Thymus (tissue), 11 donors: ENCODE data around the gene EHD2. TPM values are rescaled to one million over a fixed set of nuclear protein-coding genes. Genes with fewer than 3 reads are reported as not detected.
"Not testable (repeated sequence)": the region's sequence is repeated elsewhere in the genome, so short reads cannot be mapped to it uniquely, and the experiment has no call there.

ENCODE experiments used
- DNase-seq, 9 donors: peaks; one replicate each; pipeline ENCODE4 v3.0.0-alpha.2; 2013; ENCODE audit warnings: low spot score in 9 of 9, low read depth in 6 of 9, missing footprints in 1 of 9
- H3K27ac ChIP-seq, 2 donors: one replicate each; pipeline ENCODE4 v1.5.1; 2013; ENCODE audit warnings: control low read depth in 1 of 2, low read depth in 1 of 2, low read length in 1 of 2, mild to moderate bottlenecking in 1 of 2, moderate library complexity in 1 of 2
- H3K27me3 ChIP-seq, 2 donors: one replicate each; pipeline ENCODE4 v1.5.1; 2013; ENCODE audit warnings: low read length in 1 of 2; ENCODE audit not compliant: control insufficient read depth in 2 of 2, insufficient read depth in 1 of 2
- H3K36me3 ChIP-seq, 2 donors: one replicate each; pipeline ENCODE4 v1.5.1; 2013; ENCODE audit warnings: low read length in 1 of 2, mild to moderate bottlenecking in 1 of 2, moderate library complexity in 1 of 2; ENCODE audit not compliant: control insufficient read depth in 2 of 2, insufficient read depth in 2 of 2
- H3K4me1 ChIP-seq, 2 donors: one replicate each; pipeline ENCODE4 v1.5.1; 2013; ENCODE audit warnings: low read length in 2 of 2; ENCODE audit not compliant: control insufficient read depth in 2 of 2, insufficient read depth in 2 of 2
- H3K4me3 ChIP-seq, 2 donors: one replicate each; pipeline ENCODE4 v1.5.1; 2013; ENCODE audit warnings: low read length in 2 of 2, control low read depth in 1 of 2, mild to moderate bottlenecking in 1 of 2
- H3K9me3 ChIP-seq, 2 donors: one replicate each; pipeline ENCODE4 v1.5.1; 2013; ENCODE audit warnings: low read length in 1 of 2, mild to moderate bottlenecking in 1 of 2; ENCODE audit not compliant: control insufficient read depth in 2 of 2, insufficient read depth in 1 of 2
- WGBS: extraction: QIAGEN DNeasy Blood & Tissue Kit; methylation state at CpG from one replicate; pipeline ENCODE4 v1.1.7; 2013; 5-methylcytosine and 5-hydroxymethylcytosine counted together
- polyA plus RNA-seq: library from polyadenylated mRNA; stranded (reverse); fragments of 200-250 nt; gene quantifications from one replicate; pipeline ENCODE4 v1.2.3, GENCODE V29; 2013
- total RNA-seq: library from RNA; stranded (reverse); fragments of 120-200 nt; gene quantifications from one replicate; pipeline ENCODE4 v1.2.4, GENCODE V29; 2013
- donor health status: healthy.

The EHD2 gene
- total and polyA plus RNA-seq, 2 donors = 1.9 to 14.2 TPM

DNA sequence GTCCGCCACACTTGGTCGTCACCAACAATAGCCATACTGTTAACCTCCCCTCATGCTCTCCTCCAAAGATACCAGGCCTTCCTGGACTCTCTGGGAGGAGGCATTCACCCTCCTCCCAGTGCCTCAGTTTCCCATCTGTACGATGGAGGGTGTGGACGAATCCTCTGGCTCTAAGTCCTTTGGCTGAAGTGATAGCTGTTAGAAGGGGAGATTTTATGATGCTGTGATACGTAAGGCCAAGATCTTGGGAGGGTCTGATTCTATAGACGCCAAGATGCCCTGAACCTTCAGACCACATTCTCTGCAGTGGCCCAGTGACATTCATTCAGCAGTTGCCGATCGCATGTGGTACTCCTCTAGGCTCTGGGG, 17.3 kb downstream of the EHD2 start:
- H3K4me1 ChIP-seq = peaks cover 10 to 18% of the 10 kb centered on the region in 2 donors
- peaks cover 0 to 22% of the 10 kb centered on the region in 2 donors for H3K27me3 ChIP-seq
- no peak overlapping the region for H3K27ac ChIP-seq
- H3K36me3 ChIP-seq = no peaks in the 10 kb centered on the region
- no peaks in the 10 kb centered on the region for H3K9me3 ChIP-seq
- DNase-seq = no peak
- no peak overlapping the region for H3K4me3 ChIP-seq
- WGBS = 90% methylated on average over 8 of the region's 8 CpGs

DNA sequence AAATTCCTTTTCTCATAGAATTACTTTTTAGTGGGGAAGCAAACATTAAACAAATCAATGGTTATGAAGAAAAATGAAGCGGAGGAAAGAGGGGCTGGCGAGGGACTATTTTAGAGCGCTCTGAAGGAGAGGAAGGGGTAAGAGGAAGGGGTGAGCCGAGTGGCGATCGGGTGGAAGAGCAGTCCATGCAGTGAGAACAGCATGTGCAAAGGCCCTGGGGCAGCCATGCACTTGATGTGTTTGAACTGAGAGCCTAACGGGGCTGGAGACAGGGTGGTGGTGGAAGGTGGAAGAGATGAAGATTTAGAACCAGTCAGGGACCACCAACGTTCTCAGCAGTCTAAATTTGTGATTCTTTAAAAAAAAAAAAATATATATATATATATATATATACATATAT, 17.7 kb downstream of the EHD2 start:
- DNase-seq = no peak
- WGBS = 96% methylated on average over 8 of the region's 8 CpGs
- no peaks in the 10 kb centered on the region for H3K9me3 ChIP-seq
- no peaks in the 10 kb centered on the region for H3K36me3 ChIP-seq
- H3K27ac ChIP-seq = no peak overlapping the region
- H3K4me3 ChIP-seq = no peak overlapping the region
- peaks cover 0 to 22% of the 10 kb centered on the region in 2 donors for H3K27me3 ChIP-seq
- H3K4me1 ChIP-seq = peaks cover 10 to 18% of the 10 kb centered on the region in 2 donors

GRCh38 chr19:47735131-47735530, 21.9 kb downstream of the EHD2 start:
- no peak overlapping the region for H3K4me3 ChIP-seq
- H3K9me3 ChIP-seq = no peaks in the 10 kb centered on the region
- H3K36me3 ChIP-seq = no peaks in the 10 kb centered on the region
- no peak overlapping the region for H3K27ac ChIP-seq
- H3K27me3 ChIP-seq = peaks cover 0 to 8% of the 10 kb centered on the region in 2 donors
- 92% methylated on average over 4 of the region's 4 CpGs for WGBS
- H3K4me1 ChIP-seq = peaks cover 2 to 4% of the 10 kb centered on the region in 2 donors
- no peak for DNase-seq

DNA sequence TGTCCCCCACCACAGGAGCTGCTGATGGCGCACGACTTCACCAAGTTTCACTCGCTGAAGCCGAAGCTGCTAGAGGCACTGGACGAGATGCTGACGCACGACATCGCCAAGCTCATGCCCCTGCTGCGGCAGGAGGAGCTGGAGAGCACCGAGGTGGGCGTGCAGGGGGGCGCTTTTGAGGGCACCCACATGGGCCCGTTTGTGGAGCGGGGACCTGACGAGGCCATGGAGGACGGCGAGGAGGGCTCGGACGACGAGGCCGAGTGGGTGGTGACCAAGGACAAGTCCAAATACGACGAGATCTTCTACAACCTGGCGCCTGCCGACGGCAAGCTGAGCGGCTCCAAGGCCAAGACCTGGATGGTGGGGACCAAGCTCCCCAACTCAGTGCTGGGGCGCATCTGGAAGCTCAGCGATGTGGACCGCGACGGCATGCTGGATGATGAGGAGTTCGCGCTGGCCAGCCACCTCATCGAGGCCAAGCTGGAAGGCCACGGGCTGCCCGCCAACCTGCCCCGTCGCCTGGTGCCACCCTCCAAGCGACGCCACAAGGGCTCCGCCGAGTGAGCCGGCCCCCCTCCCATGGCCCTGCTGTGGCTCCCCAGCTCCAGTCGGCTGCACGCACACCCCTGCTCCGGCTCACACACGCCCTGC, 27.8 kb downstream of the EHD2 start:
- DNase-seq = no peak
- no peaks in the 10 kb centered on the region for H3K36me3 ChIP-seq
- peaks cover 2 to 8% of the 10 kb centered on the region in 2 donors for H3K27me3 ChIP-seq
- H3K4me1 ChIP-seq = peaks cover 10 to 20% of the 10 kb centered on the region in 2 donors
- H3K27ac ChIP-seq = no peak overlapping the region
- no peak overlapping the region for H3K4me3 ChIP-seq
- 97% methylated on average over 48 of the region's 48 CpGs for WGBS
- H3K9me3 ChIP-seq = no peaks in the 10 kb centered on the region

DNA sequence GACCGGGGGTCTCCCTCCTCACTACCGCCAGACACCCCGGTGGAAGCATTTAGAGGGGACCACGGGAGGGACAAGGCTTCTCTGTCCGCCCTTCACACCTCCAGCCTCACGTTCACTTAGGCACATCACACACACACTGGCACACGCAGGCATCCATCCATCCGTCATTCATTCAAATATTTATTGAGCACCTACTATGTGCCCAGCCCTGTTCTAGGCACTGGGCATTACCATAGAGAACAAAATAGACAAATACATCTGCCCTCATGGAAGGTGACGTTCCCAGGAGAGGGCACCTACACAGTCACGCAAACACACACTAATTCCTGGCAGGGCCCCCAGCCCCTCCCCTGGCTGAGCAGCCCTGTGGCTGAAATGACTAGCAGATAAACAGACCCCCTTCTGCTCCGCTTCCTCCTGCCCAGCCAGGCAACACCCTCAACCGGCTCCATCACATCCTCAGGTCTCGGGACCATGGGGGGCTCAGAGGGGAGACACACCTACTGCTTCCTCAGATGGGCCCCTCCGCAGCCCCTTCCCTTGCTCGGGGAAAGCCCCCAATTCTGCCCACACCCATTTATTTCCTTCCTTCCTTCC, 28.4 kb downstream of the EHD2 start:
- H3K36me3 ChIP-seq = peaks cover 0 to 1% of the 10 kb centered on the region in 2 donors

GRCh38 chr19:47742634-47743033, 29.4 kb downstream of the EHD2 start:
- Histone ChIP-seq H3K4me3 (no peak overlapping the region), H3K27me3 (peaks cover 2 to 8% of the 10 kb centered on the region in 2 donors), H3K9me3 (no peaks in the 10 kb centered on the region), H3K4me1 (peaks cover 18 to 30% of the 10 kb centered on the region in 2 donors), H3K36me3 (peaks cover 0 to 10% of the 10 kb centered on the region in 2 donors), H3K27ac (peak overlapping the region; percentile 73 to 75)
- no peak for DNase-seq
- 93% methylated on average over 13 of the region's 13 CpGs for WGBS

More for the DNA sequence above, 28.4 kb downstream of the EHD2 start:
- Histone ChIP-seq H3K27ac (no peak overlapping the region), H3K9me3 (no peaks in the 10 kb centered on the region), H3K27me3 (peaks cover 2 to 8% of the 10 kb centered on the region in 2 donors), H3K4me3 (no peak overlapping the region), H3K4me1 (peaks cover 14 to 27% of the 10 kb centered on the region in 2 donors)
- WGBS = 93% methylated on average over 15 of the region's 15 CpGs
- no peak for DNase-seq

DNA sequence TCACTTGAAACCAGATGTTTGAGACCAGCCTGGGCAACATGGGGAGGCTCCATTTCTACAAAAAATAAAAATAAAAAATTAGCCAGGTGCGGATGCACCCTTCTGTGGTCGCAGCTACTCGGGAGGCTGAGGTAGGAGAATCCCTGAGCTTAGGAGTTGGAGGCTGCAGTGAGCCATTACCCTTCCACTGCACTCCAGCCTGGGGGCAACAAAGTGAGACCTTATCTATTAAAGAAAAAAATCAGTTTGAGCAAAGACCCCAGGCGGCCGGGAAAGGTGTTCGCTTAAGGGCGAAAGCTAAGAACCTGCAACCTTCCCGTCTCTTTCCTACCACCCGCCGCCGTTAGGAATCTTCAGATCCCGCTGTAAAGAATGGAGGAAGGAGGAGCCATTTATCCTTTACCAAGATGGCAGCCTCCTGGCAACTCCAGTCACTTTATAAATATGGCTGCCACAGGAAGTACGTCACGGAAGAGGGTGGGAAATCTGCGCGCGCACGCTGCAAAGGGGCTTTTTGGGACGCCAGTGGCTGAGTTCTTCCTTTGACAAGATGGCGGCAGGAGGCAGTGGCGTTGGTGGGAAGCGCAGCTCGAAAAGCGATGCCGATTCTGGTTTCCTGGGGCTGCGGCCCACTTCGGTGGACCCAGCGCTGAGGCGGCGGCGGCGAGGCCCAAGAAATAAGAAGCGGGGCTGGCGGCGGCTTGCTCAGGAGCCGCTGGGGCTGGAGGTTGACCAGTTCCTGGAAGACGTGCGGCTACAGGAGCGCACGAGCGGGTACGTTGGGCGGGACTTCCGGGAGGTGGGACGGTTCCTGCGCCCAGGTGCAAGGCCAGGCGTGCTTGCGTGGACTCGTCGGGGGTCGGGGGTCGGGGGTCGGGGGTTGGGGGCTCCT, 32.0 kb downstream of the EHD2 start, which contains the start of gene NOP53:
TSS of gene NOP53 (plus strand) at position 537 of the 892 bp plus-strand sequence. CDS start at position 551, 14 bp downstream.
- H3K36me3 ChIP-seq = peaks cover 18 to 34% of the 10 kb centered on the region in 2 donors
- peak; percentile 91 to 98 (median 95) for DNase-seq
- peaks cover 2 to 8% of the 10 kb centered on the region in 2 donors for H3K27me3 ChIP-seq
- peak within 1 kb of the TSS; percentile 79 to 99 for H3K27ac ChIP-seq
- H3K9me3 ChIP-seq = no peaks in the 10 kb centered on the region
- peaks cover 36 to 54% of the 10 kb centered on the region in 2 donors for H3K4me1 ChIP-seq
- H3K4me3 ChIP-seq = peak within 1 kb of the TSS; percentile 62 to 71
- 5% methylated on average over 53 of the region's 53 CpGs for WGBS

DNA sequence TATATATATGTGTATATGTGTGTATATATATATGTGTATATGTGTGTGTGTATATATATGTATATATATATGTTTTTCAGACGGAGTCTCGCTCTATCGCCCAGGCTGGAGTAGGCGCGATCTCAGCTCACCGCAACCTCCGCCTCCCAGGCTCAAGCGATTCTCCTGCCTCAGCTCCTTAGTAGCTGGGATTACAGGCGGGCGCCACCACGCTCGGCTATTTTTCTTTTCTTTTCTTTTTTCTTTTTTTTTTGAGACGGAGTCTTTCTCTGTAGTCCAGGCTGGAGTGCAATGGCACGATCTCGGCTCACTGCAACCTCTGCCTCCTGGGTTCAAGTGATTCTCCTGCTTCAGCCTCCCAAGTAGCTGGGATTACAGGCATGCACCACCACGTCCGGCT, 32.9 kb downstream of the EHD2 start:
- 83% methylated on average over 17 of the region's 17 CpGs for WGBS
- H3K9me3 ChIP-seq, H3K27me3 ChIP-seq, DNase-seq, H3K27ac ChIP-seq: not testable (repeated sequence)
- peak overlapping the region in 1 of 2 donors; percentile 62 for H3K4me3 ChIP-seq
- peaks cover 38 to 62% of the 10 kb centered on the region in 2 donors for H3K4me1 ChIP-seq
- peaks cover 27 to 42% of the 10 kb centered on the region in 2 donors for H3K36me3 ChIP-seq
